HUES6 (cell line): ENCODE data around the gene PXDN.

Experiments used
- H3K27ac ChIP-seq: 2 replicates; pipeline ENCODE4 v1.7.0; 2013; ENCODE audit warnings: low read depth, mild to moderate bottlenecking, low read length, inconsistent platforms
- H3K27me3 ChIP-seq: 2 replicates; pipeline ENCODE4 v1.6.1; 2013; ENCODE audit warnings: low read length; ENCODE audit not compliant: control insufficient read depth, insufficient read depth
- H3K36me3 ChIP-seq: 2 replicates; pipeline ENCODE4 v1.6.1; 2013; ENCODE audit warnings: low read length; ENCODE audit not compliant: control insufficient read depth, insufficient read depth
- H3K4me1 ChIP-seq: 2 replicates; pipeline ENCODE4 v1.6.1; 2013; ENCODE audit warnings: low read length; ENCODE audit not compliant: control insufficient read depth, insufficient read depth
- H3K4me3 ChIP-seq: 2 replicates; pipeline ENCODE4 v1.5.1; 2013; ENCODE audit warnings: low read depth, low read length
- H3K9ac ChIP-seq: one replicate; pipeline ENCODE4 v1.6.1; 2013; ENCODE audit warnings: mild to moderate bottlenecking, low read length
- H3K9me3 ChIP-seq: 2 replicates; pipeline ENCODE4 v1.6.1; 2013; ENCODE audit warnings: low read depth, low read length; ENCODE audit not compliant: control insufficient read depth, insufficient read depth

The PXDN gene

DNA sequence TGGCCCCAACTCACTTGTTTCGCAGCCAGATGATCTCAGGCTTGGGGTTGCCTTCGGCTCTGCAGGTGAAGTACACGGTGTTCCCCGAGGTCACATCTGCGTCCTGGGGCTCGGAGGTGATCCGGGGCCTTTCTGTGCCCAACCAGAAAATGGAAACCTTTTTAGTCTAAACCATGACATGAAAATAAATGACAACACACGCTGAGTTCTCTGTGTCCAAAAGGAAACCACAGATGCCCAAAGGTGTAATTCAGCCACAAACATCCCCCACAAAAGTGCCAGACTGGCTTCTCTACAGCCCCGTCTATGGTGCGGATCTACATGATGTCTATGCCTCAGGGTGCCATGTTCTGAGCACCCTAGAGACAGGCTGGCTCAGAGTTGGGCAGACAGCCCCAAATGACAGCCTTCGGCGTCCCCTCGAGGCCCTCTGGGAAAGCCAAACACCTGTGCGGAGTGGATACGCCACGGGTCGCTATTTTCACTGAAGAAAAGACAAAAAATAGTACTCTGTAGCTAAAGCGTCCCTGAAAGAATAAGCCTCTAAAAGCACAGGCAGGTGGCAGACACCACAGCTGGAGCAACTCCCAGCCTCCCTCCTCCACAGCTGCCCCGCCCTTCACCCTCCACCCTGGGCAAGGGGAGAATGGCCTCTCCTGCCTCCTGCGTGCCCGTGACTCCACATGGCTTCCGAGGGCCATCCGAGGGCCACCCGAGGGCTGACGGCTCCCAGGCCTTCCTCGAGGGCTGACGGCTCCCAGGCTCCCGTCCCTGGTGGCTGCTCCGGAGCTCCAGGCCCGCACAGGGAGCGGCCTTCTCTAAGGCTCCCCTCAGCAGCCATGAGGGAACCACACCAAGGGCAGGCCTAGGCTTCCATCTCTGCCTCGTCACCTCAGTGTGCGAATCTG, 67.1 kb downstream of the PXDN start:
- no peak overlapping the region for H3K27ac ChIP-seq
- no peak overlapping the region for H3K9ac ChIP-seq
- no peak overlapping the region for H3K4me3 ChIP-seq
- no peaks in the 10 kb centered on the region for H3K9me3 ChIP-seq
- H3K36me3 ChIP-seq = peaks cover 98% of the 10 kb centered on the region
- H3K4me1 ChIP-seq = no peaks in the 10 kb centered on the region
- H3K27me3 ChIP-seq = no peaks in the 10 kb centered on the region

DNA sequence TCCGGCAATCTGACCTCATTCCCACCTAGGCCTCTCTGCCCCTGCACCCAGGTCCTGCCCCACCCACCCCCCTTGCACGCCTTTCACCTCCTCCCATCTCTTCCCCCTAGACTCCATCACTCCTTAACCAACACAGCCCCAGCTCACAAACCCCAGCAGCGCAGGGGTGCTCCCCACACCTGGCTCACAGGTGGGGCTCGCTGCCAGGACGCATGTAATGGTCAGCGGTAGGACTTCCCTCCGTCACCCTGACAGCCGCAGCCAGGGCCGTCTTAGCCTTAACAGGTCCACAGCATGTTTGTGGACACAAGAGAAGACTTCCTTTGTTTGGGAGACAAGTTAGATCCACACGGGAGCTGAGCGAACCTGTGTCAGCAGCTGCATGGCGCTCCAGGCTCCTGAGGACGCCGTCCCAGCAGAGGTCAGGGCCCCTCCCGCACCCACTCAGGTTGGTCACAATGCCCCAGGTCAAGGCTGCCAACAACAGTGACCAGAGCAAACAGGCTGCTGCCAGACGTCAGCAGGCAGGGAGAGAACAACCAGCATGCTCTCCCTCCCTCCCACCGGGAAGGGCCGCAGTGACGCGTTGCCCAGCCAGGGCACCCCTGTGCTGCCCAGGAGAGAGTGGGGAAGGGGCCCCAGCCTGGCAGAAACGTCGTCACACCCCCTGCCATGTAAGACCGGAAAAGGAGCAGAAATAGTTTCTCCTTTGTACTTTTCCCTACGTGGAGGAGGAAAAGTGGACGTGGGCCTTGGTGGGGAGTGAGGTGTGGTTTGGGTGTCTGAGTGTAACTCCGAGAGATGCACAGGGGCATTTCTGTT, 68.0 kb downstream of the PXDN start:
- H3K4me1 ChIP-seq = no peaks in the 10 kb centered on the region
- no peak overlapping the region for H3K27ac ChIP-seq
- H3K36me3 ChIP-seq = peaks cover 98% of the 10 kb centered on the region
- no peak overlapping the region for H3K9ac ChIP-seq
- H3K4me3 ChIP-seq = no peak overlapping the region
- H3K9me3 ChIP-seq = no peaks in the 10 kb centered on the region
- H3K27me3 ChIP-seq = no peaks in the 10 kb centered on the region

DNA sequence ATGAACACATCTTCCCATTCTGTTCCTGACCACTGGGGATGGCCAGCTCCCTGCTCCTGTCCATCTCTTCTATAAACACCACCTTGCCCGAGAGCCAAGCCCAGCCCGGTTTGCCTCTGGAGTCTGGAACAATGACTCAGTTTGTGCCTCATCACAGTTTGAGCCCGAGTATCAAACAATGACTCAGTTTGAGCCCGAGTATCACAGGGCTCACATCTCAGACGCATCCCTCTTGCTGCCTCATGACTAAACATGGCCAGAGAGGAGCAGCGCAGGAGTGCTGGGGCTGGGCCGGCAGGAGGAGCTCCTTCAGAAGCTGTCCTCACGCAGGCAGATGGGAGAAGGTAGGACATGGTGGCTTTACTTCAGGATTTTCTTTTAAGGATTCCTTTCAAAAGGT, 68.7 kb downstream of the PXDN start:
- H3K9me3 ChIP-seq = no peaks in the 10 kb centered on the region
- no peak overlapping the region for H3K4me3 ChIP-seq
- H3K36me3 ChIP-seq = peaks cover 96% of the 10 kb centered on the region
- no peak overlapping the region for H3K9ac ChIP-seq
- no peak overlapping the region for H3K27ac ChIP-seq
- H3K4me1 ChIP-seq = no peaks in the 10 kb centered on the region
- H3K27me3 ChIP-seq = no peaks in the 10 kb centered on the region

DNA sequence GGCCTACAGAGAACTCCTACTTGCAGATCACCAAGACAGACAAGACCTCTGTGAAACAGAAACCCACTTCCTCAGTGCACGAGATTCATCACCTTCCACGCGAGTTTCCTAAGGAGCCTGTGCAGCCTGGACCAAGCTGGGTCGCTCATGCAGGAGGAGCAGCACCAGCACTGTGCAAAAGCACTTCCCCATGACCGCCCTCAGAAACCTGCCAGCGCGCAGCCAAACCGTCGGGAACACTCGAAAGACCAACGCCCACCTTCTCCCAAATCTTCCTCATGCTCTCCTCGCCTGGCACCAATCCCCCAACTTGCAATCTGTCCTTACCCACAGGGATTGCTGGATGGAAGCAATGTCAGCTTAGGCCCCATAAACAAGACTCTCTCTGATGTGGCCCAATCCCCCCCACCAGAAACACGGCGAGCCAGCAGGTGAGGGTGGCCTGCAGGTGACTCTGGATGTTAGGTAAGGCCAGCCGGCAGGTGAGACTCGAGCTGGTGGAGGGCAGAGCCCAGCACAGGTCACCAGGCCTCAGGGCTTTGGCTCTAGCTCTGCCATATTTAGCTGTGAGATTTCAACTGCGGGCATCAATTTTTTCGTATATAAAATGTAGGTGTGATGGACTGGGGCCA, 69.4 kb downstream of the PXDN start:
- no peak overlapping the region for H3K9ac ChIP-seq
- no peak overlapping the region for H3K4me3 ChIP-seq
- H3K27ac ChIP-seq = no peak overlapping the region
- H3K9me3 ChIP-seq = no peaks in the 10 kb centered on the region
- no peaks in the 10 kb centered on the region for H3K4me1 ChIP-seq
- no peaks in the 10 kb centered on the region for H3K27me3 ChIP-seq
- peaks cover 91% of the 10 kb centered on the region for H3K36me3 ChIP-seq

DNA sequence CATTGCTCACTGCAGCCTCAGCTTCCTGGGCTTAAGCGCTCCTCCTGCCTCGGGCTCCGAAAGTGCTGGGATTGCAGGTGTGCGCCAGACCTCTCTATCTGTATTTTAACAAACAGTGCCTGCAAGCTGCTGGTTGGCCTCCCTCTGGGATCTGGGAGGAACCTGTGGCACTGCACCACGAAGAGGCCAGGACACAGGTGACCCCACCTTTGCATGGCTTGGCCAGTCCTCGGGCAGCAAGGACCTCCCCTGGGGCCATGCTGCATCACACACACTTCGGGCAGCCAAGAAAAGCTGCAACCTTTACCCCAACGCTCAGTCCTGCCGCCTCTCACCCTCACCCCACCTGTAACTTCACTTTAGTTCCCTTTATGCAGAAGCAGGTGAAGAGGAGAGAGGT, 70.0 kb downstream of the PXDN start:
- Histone ChIP-seq H3K27me3 (no peaks in the 10 kb centered on the region), H3K36me3 (peaks cover 88% of the 10 kb centered on the region), H3K9ac (no peak overlapping the region), H3K4me1 (no peaks in the 10 kb centered on the region), H3K27ac (no peak overlapping the region), H3K4me3 (no peak overlapping the region), H3K9me3 (no peaks in the 10 kb centered on the region)

DNA sequence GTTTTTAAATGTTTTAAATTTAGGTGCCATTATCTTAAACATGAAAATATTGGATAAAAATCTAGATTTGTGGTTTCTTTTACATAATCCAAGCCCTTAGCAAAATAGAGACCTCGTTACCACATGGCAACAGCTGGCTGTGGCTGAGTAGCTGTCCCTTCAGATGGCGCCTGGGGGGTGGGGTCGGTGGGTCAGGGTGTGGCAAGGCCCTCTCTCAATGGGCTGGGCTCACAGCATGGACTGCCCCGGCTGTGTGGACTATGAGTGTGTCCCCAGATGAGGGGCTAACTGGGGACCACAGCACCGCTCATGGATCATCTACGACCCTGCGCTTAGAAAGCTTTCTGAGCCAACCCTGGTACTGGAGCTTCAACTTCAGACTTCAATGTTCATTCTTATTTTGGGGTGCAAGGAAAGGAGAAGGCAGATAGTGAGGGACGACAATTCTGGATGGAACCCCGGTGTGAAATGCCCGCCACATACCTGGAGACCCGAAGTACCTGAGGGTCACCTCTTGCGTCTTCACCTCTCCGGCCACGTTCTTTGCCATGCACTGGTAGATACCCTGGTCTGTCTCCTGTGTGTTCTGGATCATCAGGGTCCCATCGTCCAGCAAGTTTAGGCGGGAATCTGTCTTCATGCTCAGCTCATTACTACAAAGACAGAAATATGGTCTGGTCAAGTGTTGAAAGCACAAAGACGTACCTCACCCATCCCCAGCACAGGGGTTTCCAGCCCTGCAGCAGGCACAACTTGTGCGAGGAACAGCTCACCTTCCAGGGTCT, 71.0 kb downstream of the PXDN start:
- no peak overlapping the region for H3K4me3 ChIP-seq
- H3K9me3 ChIP-seq = no peaks in the 10 kb centered on the region
- H3K27me3 ChIP-seq = no peaks in the 10 kb centered on the region
- H3K4me1 ChIP-seq = no peaks in the 10 kb centered on the region
- H3K36me3 ChIP-seq = peaks cover 83% of the 10 kb centered on the region
- H3K9ac ChIP-seq = no peak overlapping the region
- H3K27ac ChIP-seq = no peak overlapping the region

DNA sequence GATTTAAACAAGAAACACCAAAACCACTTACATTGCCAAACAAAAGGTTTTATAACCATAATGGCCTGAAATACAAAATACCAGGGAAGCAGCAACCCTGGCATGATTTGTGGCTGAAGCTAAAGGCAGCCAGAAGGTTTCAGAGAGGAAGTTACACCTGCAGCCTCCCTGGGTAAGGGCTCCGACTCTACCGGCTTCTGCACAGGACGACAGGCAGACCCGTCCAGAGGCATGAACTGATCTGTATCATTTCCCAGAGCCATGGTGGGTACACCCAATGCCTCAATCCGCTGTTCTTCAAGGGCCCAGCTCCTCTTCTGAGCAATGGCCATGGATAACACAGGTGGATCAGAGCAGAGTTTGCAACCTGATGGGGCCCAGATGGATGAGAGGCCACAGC, 71.6 kb downstream of the PXDN start:
- Histone ChIP-seq H3K9me3 (no peaks in the 10 kb centered on the region), H3K27ac (no peak overlapping the region), H3K9ac (no peak overlapping the region), H3K36me3 (peaks cover 76% of the 10 kb centered on the region), H3K27me3 (no peaks in the 10 kb centered on the region), H3K4me1 (no peaks in the 10 kb centered on the region), H3K4me3 (no peak overlapping the region)

DNA sequence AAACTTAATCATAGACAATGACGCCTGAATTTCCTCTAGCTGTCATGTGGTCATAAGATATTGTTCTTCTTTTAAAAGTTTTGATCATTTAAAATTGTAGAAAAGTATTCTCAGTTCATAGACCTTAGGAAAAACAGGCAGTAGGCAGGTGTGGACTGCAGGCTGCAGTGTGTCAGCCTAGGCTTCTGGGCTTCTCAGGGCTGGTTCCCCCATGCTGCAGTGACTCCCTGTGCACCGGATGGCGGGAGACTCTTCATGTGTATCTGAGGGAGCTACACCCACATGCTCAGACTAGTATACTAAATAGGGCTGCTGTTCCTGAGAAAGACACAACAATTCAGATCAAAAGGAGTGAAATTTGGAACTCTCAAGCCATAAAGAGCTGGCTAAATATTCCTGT, 72.4 kb downstream of the PXDN start:
- H3K9me3 ChIP-seq = no peaks in the 10 kb centered on the region
- no peaks in the 10 kb centered on the region for H3K27me3 ChIP-seq
- no peaks in the 10 kb centered on the region for H3K4me1 ChIP-seq
- no peak overlapping the region for H3K9ac ChIP-seq
- no peak overlapping the region for H3K27ac ChIP-seq
- peaks cover 70% of the 10 kb centered on the region for H3K36me3 ChIP-seq
- no peak overlapping the region for H3K4me3 ChIP-seq

DNA sequence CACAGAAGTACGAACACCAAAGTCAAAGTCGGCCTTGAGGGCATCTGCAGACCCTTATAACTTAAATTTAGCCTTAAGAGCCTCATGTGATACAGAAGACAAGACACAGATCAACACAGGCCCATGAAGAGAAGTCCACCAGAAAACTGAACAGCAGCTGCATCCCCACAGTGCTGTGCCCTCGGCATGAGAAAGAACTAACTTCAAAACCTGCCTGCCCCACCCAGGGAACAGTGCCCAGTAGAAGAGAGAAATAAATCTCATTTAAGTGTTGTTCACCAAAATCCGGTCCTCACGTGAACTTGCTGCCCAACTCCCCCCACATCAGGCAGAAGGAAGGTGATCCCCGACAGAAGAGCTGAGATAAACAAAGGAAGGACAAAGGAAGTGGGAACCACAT, 73.7 kb downstream of the PXDN start:
- Histone ChIP-seq H3K9me3 (no peaks in the 10 kb centered on the region), H3K36me3 (peaks cover 68% of the 10 kb centered on the region), H3K4me1 (no peaks in the 10 kb centered on the region)

DNA sequence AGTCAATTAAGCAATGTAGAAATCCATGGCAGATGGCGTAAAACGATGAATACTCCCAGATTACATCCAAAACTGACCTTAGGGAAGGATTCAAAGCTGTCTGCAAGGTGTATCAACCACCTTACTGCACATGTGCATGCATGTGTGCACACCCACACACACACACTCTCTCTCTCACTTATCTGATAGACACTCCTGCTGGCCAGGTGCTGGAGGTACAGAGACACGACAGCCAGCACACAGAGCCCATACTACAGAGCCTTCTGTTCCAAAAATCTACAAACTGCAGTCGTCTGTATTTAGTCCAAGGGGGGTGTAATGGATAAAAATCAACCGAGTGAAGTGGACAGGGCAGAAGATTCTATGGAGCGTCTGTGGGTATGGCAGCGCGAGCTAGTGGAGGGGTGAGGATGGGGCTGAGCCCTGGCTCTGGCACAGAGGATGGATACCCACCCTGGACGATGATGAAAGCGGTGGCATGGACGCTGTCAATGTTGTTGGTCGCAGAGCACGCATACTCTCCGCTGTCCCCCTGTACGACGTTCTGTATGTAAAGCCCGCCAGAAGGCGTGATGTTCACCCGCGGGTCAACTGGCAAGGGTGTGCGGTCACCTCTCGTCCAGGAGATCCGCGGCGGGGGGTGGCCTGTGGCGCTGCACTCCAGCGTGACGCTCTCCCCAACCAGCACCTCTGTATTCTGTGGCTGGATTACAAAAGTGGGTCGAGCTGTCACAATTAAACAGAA, 78.4 kb downstream of the PXDN start:
- Histone ChIP-seq H3K9ac (no peak overlapping the region), H3K36me3 (peaks cover 71% of the 10 kb centered on the region), H3K9me3 (no peaks in the 10 kb centered on the region), H3K4me3 (no peak overlapping the region), H3K27me3 (no peaks in the 10 kb centered on the region), H3K27ac (no peak overlapping the region), H3K4me1 (no peaks in the 10 kb centered on the region; the same call in 1 of the 2 replicates)

More for the DNA sequence above, 73.7 kb downstream of the PXDN start:
- Histone ChIP-seq H3K27me3 (no peaks in the 10 kb centered on the region), H3K4me3 (no peak overlapping the region), H3K9ac (no peak overlapping the region), H3K27ac (no peak overlapping the region)
